A673 (cell line): ENCODE measurements around the gene SCAF1.

Experiments
- EZH2 ChIP-seq: fragments of 200-600 bp; sonication (generic); IDR thresholded peaks from 2 replicates; pipeline ENCODE4 v1.6.1; 2017; ENCODE audit warnings: borderline replicate concordance, low read depth, mild to moderate bottlenecking, mixed read lengths, antibody characterized with exemption, low read length; ENCODE audit not compliant: poor library complexity, severe bottlenecking
- TF ChIP-seq, protein P1 (sequence below): fragments of 300-800, 200-600 bp; sonication (generic); conservative IDR thresholded peaks from 2 replicates; pipeline ENCODE4 v1.5.1; 2017; ENCODE audit warnings: low read depth, mild to moderate bottlenecking, antibody characterized with exemption, low read length, moderate library complexity, mixed read lengths

DNA sequence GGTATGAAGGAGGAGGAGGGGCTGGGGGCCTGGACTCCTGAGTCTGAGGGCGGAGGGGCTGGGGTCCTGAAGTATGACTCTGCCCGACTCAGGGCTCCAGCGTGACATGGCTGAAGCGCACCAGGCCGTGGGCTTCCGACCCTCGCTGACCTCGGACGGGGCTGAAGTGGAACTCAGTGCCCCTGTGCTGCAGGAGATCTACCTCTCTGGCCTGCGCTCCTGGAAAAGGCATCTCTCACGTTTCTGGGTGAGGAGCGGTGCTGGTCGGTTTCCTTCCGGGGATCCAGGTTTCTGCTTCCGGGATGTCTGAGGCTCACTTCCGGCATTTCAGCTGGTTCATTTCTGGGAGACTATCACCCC is 50.1 kb downstream of the SCAF1 start:
- no peak for TF ChIP-seq EZH2
- TF ChIP-seq, protein P1, sequence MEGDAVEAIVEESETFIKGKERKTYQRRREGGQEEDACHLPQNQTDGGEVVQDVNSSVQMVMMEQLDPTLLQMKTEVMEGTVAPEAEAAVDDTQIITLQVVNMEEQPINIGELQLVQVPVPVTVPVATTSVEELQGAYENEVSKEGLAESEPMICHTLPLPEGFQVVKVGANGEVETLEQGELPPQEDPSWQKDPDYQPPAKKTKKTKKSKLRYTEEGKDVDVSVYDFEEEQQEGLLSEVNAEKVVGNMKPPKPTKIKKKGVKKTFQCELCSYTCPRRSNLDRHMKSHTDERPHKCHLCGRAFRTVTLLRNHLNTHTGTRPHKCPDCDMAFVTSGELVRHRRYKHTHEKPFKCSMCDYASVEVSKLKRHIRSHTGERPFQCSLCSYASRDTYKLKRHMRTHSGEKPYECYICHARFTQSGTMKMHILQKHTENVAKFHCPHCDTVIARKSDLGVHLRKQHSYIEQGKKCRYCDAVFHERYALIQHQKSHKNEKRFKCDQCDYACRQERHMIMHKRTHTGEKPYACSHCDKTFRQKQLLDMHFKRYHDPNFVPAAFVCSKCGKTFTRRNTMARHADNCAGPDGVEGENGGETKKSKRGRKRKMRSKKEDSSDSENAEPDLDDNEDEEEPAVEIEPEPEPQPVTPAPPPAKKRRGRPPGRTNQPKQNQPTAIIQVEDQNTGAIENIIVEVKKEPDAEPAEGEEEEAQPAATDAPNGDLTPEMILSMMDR: no peak
